Astrocyte (in vitro differentiated cells and primary cell): ENCODE data around the gene ARNT2.

Experiments
- CTCF ChIP-seq: IDR thresholded peaks from 2 replicates; pipeline ENCODE4 v1.5.1; 2011; ENCODE audit warnings: low read depth, mild to moderate bottlenecking, inconsistent platforms, low read length, moderate library complexity; ENCODE audit not compliant: insufficient read depth
- EZH2 ChIP-seq: IDR thresholded peaks from 2 replicates; pipeline ENCODE4 v1.6.1; 2012; ENCODE audit warnings: mild to moderate bottlenecking, low read length, inconsistent platforms; ENCODE audit not compliant: insufficient read depth

- TF ChIP-seq CTCF (no peak), EZH2 (no peak)
Measured at GRCh38 chr15:80551348-80551747, 147.2 kb downstream of the ARNT2 start.
